Femur (tissue), 1 donor: ENCODE results near the gene FREM1.
"Not testable (repeated sequence)": the region's sequence is repeated elsewhere in the genome, so short reads cannot be mapped to it uniquely, and the experiment has no call there.

ENCODE experiments used
- DNase-seq: peaks from one replicate; pipeline ENCODE4 v3.0.0-alpha.2; 2017

Gene FREM1

GRCh38 chr9:14909961-14910805, at the start of gene FREM1:
Gene FREM1, minus strand, starts transcription at chr9:14910428. Its CDS starts 41,451 bp downstream, at chr9:14868977.
- DNase-seq, result peak; percentile 69

- DNase-seq, result no peak
These were observed 48.8 kb upstream of the FREM1 start for GRCh38 chr9:14958989-14959388.

- peak; percentile 63 for DNase-seq
These were observed 46.9 kb upstream of the FREM1 start for GRCh38 chr9:14957109-14957508.

GRCh38 chr9:14956208-14956607, 46.0 kb upstream of the FREM1 start:
- DNase-seq, result no peak

- no peak for DNase-seq
These were observed 35.1 kb upstream of the FREM1 start for GRCh38 chr9:14945351-14945750.

- DNase-seq, result peak; percentile 59
These were observed 31.5 kb upstream of the FREM1 start for GRCh38 chr9:14941501-14942405.

- no peak for DNase-seq
These were observed 29.1 kb upstream of the FREM1 start for GRCh38 chr9:14939378-14939777.

GRCh38 chr9:14937216-14937615, 27.0 kb upstream of the FREM1 start:
- no peak for DNase-seq

GRCh38 chr9:14936491-14936890, 26.3 kb upstream of the FREM1 start:
- peak; percentile 39 for DNase-seq

GRCh38 chr9:14935964-14936363, 25.7 kb upstream of the FREM1 start:
- DNase-seq, result no peak

GRCh38 chr9:14935106-14935751, 25.0 kb upstream of the FREM1 start:
- no peak for DNase-seq

GRCh38 chr9:14932641-14933040, 22.4 kb upstream of the FREM1 start:
- no peak for DNase-seq

- no peak for DNase-seq
These were observed 22.0 kb upstream of the FREM1 start for GRCh38 chr9:14932231-14932630.

GRCh38 chr9:14926941-14927624, 16.9 kb upstream of the FREM1 start:
- DNase-seq, result no peak

- no peak for DNase-seq
These were observed 14.3 kb upstream of the FREM1 start for GRCh38 chr9:14924230-14925219.

- DNase-seq, result no peak
These were observed 13.5 kb upstream of the FREM1 start for GRCh38 chr9:14923701-14924100.

- not testable (repeated sequence) for DNase-seq
These were observed 10.6 kb upstream of the FREM1 start for GRCh38 chr9:14920805-14921204.

- no peak for DNase-seq
These were observed 3.1 kb upstream of the FREM1 start for GRCh38 chr9:14913366-14913765.

GRCh38 chr9:14912859-14913258, 2.6 kb upstream of the FREM1 start:
- DNase-seq, result no peak

GRCh38 chr9:14911046-14911445, 818 bp upstream of the FREM1 start:
- no peak for DNase-seq

GRCh38 chr9:14909601-14909960, 647 bp downstream of the FREM1 start:
- DNase-seq, result no peak
